Fibroblast of the conjunctiva (primary cell): ENCODE results near the gene NCAM2.

Source experiments
- DNase-seq: peaks from one replicate; pipeline ENCODE4 v3.0.0-alpha.2; 2010; ENCODE audit warnings: low read depth

The NCAM2 gene

GRCh38 chr21:21028275-21028820 lies 30.1 kb downstream of the NCAM2 start:
- DNase-seq, result no peak

- DNase-seq, result no peak
Observed at GRCh38 chr21:21029164-21029563, 31.0 kb downstream of the NCAM2 start.

GRCh38 chr21:21030311-21030710 lies 32.1 kb downstream of the NCAM2 start:
- DNase-seq, result no peak

GRCh38 chr21:21034036-21034435 lies 35.8 kb downstream of the NCAM2 start:
- DNase-seq, result no peak

- no peak for DNase-seq
Observed at GRCh38 chr21:21039624-21040170, 41.5 kb downstream of the NCAM2 start.

GRCh38 chr21:21045518-21045917 lies 47.3 kb downstream of the NCAM2 start:
- DNase-seq, result no peak

GRCh38 chr21:21046063-21046462 lies 47.9 kb downstream of the NCAM2 start:
- no peak for DNase-seq

- DNase-seq, result no peak
Observed at GRCh38 chr21:21051109-21052055, 53.2 kb downstream of the NCAM2 start.

- no peak for DNase-seq
Observed at GRCh38 chr21:21052672-21053071, 54.5 kb downstream of the NCAM2 start.

GRCh38 chr21:21057349-21058062 lies 59.3 kb downstream of the NCAM2 start:
- DNase-seq, result no peak

GRCh38 chr21:21063828-21064227 lies 65.6 kb downstream of the NCAM2 start:
- no peak for DNase-seq

- no peak for DNase-seq
Observed at GRCh38 chr21:21064353-21064752, 66.1 kb downstream of the NCAM2 start.

GRCh38 chr21:21067375-21067774 lies 69.2 kb downstream of the NCAM2 start:
- DNase-seq, result no peak

- DNase-seq, result no peak
Observed at GRCh38 chr21:21074305-21074704, 76.1 kb downstream of the NCAM2 start.

- no peak for DNase-seq
Observed at GRCh38 chr21:21076051-21076450, 77.8 kb downstream of the NCAM2 start.

GRCh38 chr21:21076491-21076890 lies 78.3 kb downstream of the NCAM2 start:
- DNase-seq, result no peak

- DNase-seq, result no peak
Observed at GRCh38 chr21:21079646-21080045, 81.4 kb downstream of the NCAM2 start.

- no peak for DNase-seq
Observed at GRCh38 chr21:21084179-21084578, 86.0 kb downstream of the NCAM2 start.

GRCh38 chr21:21085206-21085605 lies 87.0 kb downstream of the NCAM2 start:
- DNase-seq, result no peak

- no peak for DNase-seq
Observed at GRCh38 chr21:21096956-21097355, 98.7 kb downstream of the NCAM2 start.

- no peak for DNase-seq
Observed at GRCh38 chr21:21097466-21097865, 99.3 kb downstream of the NCAM2 start.

GRCh38 chr21:21101911-21102310 lies 103.7 kb downstream of the NCAM2 start:
- DNase-seq, result peak; percentile 49

GRCh38 chr21:21102896-21103295 lies 104.7 kb downstream of the NCAM2 start:
- no peak for DNase-seq
